ENCODE data around the gene EPB41L4B. TPM values are rescaled to one million over a fixed set of nuclear protein-coding genes. Genes with fewer than 3 reads are reported as not detected.

Gene EPB41L4B
- total RNA-seq, 2 experiments from 2014 or later = 0.34 TPM

- intact Hi-C loops (cut with micrococcal nuclease) = no loop called here
Measured at GRCh38 chr9:109238655-109239054, 82.2 kb downstream of the EPB41L4B start.

GRCh38 chr9:109238125-109238524 is 82.7 kb downstream of the EPB41L4B start:
- DNase-seq (no peak), ATAC-seq (no peak)
- Mint-ChIP-seq H3K27ac (no peak overlapping the region), H3K9me3 (no peaks in the 10 kb centered on the region), H3K36me3 (ENCODE audit: low read depth) (no peaks in the 10 kb centered on the region), H3K4me3 (no peak overlapping the region), H3K4me1 (ENCODE audit: low read depth) (no peaks in the 10 kb centered on the region), H3K27me3 (peaks cover 33% of the 10 kb centered on the region)
- intact Hi-C loops (cut with micrococcal nuclease) = no loop called here
- POLR2A ChIA-PET = interaction anchor here (1.1 kb wide), 1 partner anchor 9 kb away, joined by 3 read pairs; no protein-coding TSS in a partner anchor
- no peak for TF ChIP-seq CTCF (IDR thresholded peaks at IDR 0.05)
- CTCF ChIA-PET = no interaction called here

More at GRCh38 chr9:109238655-109239054, 82.2 kb downstream of the EPB41L4B start:
- Mint-ChIP-seq H3K9me3 (no peaks in the 10 kb centered on the region), H3K27ac (no peak overlapping the region), H3K4me1 (ENCODE audit: low read depth) (no peaks in the 10 kb centered on the region), H3K4me3 (no peak overlapping the region), H3K27me3 (peaks cover 37% of the 10 kb centered on the region), H3K36me3 (ENCODE audit: low read depth) (no peaks in the 10 kb centered on the region)
- ATAC-seq (no peak), DNase-seq (no peak)
- CTCF ChIA-PET = no interaction called here
- POLR2A ChIA-PET = interaction anchor here (1.1 kb wide), 1 partner anchor 9 kb away, joined by 3 read pairs; no protein-coding TSS in a partner anchor
- TF ChIP-seq CTCF (IDR thresholded peaks at IDR 0.05) = no peak

- Mint-ChIP-seq H3K4me1 (ENCODE audit: low read depth) (no peaks in the 10 kb centered on the region), H3K27me3 (peaks cover 16% of the 10 kb centered on the region), H3K9me3 (no peaks in the 10 kb centered on the region), H3K36me3 (ENCODE audit: low read depth) (no peaks in the 10 kb centered on the region), H3K27ac (no peak overlapping the region), H3K4me3 (no peak overlapping the region)
- no peak for DNase-seq
- ChIA-PET POLR2A (no interaction called here), CTCF (interaction anchor here (1.1 kb wide), 2 partner anchors 10 to 12 kb away, joined by 3 to 4 read pairs; no protein-coding TSS in a partner anchor)
- no peak for ATAC-seq
- intact Hi-C loops (cut with micrococcal nuclease) = no loop called here
- TF ChIP-seq CTCF (IDR thresholded peaks at IDR 0.05) = no peak
Measured at GRCh38 chr9:109232449-109233237, 88.2 kb downstream of the EPB41L4B start.

- ChIA-PET POLR2A (no interaction called here), CTCF (interaction anchor here (1.1 kb wide), 1 partner anchor 13 kb away, joined by 3 read pairs; no protein-coding TSS in a partner anchor)
- no peak for ATAC-seq
- Mint-ChIP-seq H3K27me3 (peaks cover 7% of the 10 kb centered on the region), H3K4me1 (ENCODE audit: low read depth) (no peaks in the 10 kb centered on the region), H3K36me3 (ENCODE audit: low read depth) (no peaks in the 10 kb centered on the region), H3K9me3 (no peaks in the 10 kb centered on the region), H3K27ac (no peak overlapping the region), H3K4me3 (no peak overlapping the region)
- intact Hi-C loops (cut with micrococcal nuclease) = no loop called here
- no peak for TF ChIP-seq CTCF (IDR thresholded peaks at IDR 0.05)
- DNase-seq = no peak
Measured at GRCh38 chr9:109231593-109231992, 89.3 kb downstream of the EPB41L4B start.

GRCh38 chr9:109230277-109230676 is 90.6 kb downstream of the EPB41L4B start:
- ChIA-PET POLR2A (no interaction called here), CTCF (interaction anchor here (1.0 kb wide), 1 partner anchor 21 kb away, joined by 3 read pairs; no protein-coding TSS in a partner anchor)
- intact Hi-C loops (cut with micrococcal nuclease) = no loop called here
- Mint-ChIP-seq H3K36me3 (ENCODE audit: low read depth) (no peaks in the 10 kb centered on the region), H3K4me1 (ENCODE audit: low read depth) (no peaks in the 10 kb centered on the region), H3K27me3 (peaks cover 7% of the 10 kb centered on the region), H3K27ac (no peak overlapping the region), H3K9me3 (no peaks in the 10 kb centered on the region), H3K4me3 (no peak overlapping the region)
- no peak for TF ChIP-seq CTCF (IDR thresholded peaks at IDR 0.05)
- DNase-seq (no peak), ATAC-seq (no peak)
